Activated CD4-positive, alpha-beta T cell treated with anti-CD3 and anti-CD28 coated beads, Interleukin-2, amount 50 U/mL, for 1 hour (primary cell): Measurements from ENCODE around the gene OIT3.

Experiments used
- DNase-seq: peaks from one replicate; pipeline ENCODE4 v3.0.0-alpha.2; 2020

Gene OIT3

GRCh38 chr10:72953687-72954086 lies 60.1 kb downstream of the OIT3 start:
- DNase-seq = no peak

- no peak for DNase-seq
Observed at GRCh38 chr10:72954230-72954595, 60.7 kb downstream of the OIT3 start.

- no peak for DNase-seq
Observed at GRCh38 chr10:72954596-72955554, 61.3 kb downstream of the OIT3 start, which contains the start of gene PLA2G12B. TSS of gene PLA2G12B (minus strand) at chr10:72954806. CDS start at chr10:72954685, 121 bp downstream.

GRCh38 chr10:72956001-72956400 lies 62.5 kb downstream of the OIT3 start:
- DNase-seq = no peak

GRCh38 chr10:72976886-72977285 lies 83.3 kb downstream of the OIT3 start:
- no peak for DNase-seq

GRCh38 chr10:72979709-72980108 lies 86.2 kb downstream of the OIT3 start:
- no peak for DNase-seq

- DNase-seq = no peak
Observed at GRCh38 chr10:72980348-72980747, 86.8 kb downstream of the OIT3 start.

- DNase-seq = no peak
Observed at GRCh38 chr10:72981028-72981881, 87.7 kb downstream of the OIT3 start.

GRCh38 chr10:72981882-72982529 lies 88.5 kb downstream of the OIT3 start:
- no peak for DNase-seq
